ENCODE data around the gene DYNC2LI1. TPM values are rescaled to one million over a fixed set of nuclear protein-coding genes. Genes with fewer than 3 reads are reported as not detected.

The DYNC2LI1 gene
- total and polyA plus RNA-seq, 7 donors: 11.7 to 32.1 (median 26.8) TPM

GRCh38 chr2:43791035-43791765 is 17.4 kb downstream of the DYNC2LI1 start:
- WGBS, 2 donors: 74 to 92% methylated on average over 2 of the region's 2 CpGs
- intact Hi-C loops (cut with DNase I): no loop called here
- H3K36me3 ChIP-seq: peaks cover 0 to 75% (median 0%) of the 10 kb centered on the region in 4 donors
- DNase-seq: no peak
- H3K27ac ChIP-seq: peak overlapping the region; percentile 7 to 58 (median 44)
- no peaks in the 10 kb centered on the region for H3K9me3 ChIP-seq
- no peaks in the 10 kb centered on the region for H3K4me1 ChIP-seq
- no peak for TF ChIP-seq EP300 (IDR thresholded peaks at IDR 0.05)
- H3K27me3 ChIP-seq: no peaks in the 10 kb centered on the region
- H3K4me3 ChIP-seq: no peak overlapping the region

- DNase-seq: no peak
- Histone ChIP-seq H3K27ac (no peak overlapping the region), H3K4me3 (no peak overlapping the region), H3K36me3 (peaks cover 0 to 71% (median 4%) of the 10 kb centered on the region in 4 donors), H3K27me3 (no peaks in the 10 kb centered on the region), H3K4me1 (no peaks in the 10 kb centered on the region), H3K9me3 (no peaks in the 10 kb centered on the region)
- WGBS, 2 donors: 82 to 87% methylated on average over 3 of the region's 3 CpGs
- TF ChIP-seq POLR2AphosphoS5 (IDR thresholded peaks at IDR 0.05) (no peak), CTCF (IDR thresholded peaks at IDR 0.05) (no peak), POLR2A (IDR thresholded peaks at IDR 0.05) (no peak), EP300 (IDR thresholded peaks at IDR 0.05) (no peak)
- intact Hi-C loops (cut with DNase I): no loop called here
These were observed 18.8 kb downstream of the DYNC2LI1 start for GRCh38 chr2:43792653-43793052.

- H3K36me3 ChIP-seq: peaks cover 0 to 51% (median 4%) of the 10 kb centered on the region in 4 donors
- WGBS, 2 donors: 94 to 96% methylated on average over 9 of the region's 9 CpGs
- no peaks in the 10 kb centered on the region for H3K27me3 ChIP-seq
These were observed 21.1 kb downstream of the DYNC2LI1 start for GRCh38 chr2:43794956-43795355.

DNA sequence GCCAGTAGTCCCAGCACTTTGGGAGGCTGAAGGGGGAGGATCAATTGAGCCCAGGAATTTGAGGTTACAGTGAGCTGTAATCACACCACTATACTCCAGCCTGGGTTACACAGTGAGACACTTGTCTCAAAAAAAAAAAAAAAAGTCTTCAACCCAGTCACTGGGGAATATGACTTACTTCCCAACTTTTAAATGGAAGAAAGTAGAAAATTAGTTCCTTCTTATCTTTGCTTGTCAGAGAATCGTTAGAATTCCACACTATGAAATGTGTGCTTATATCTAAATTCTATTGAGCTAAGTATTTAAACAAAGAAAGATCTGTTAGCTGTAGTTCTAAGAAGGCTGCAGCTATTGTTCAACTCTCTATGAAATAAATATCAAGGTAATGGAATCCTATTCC is 22.4 kb downstream of the DYNC2LI1 start:
- no peaks in the 10 kb centered on the region for H3K27me3 ChIP-seq
- no peaks in the 10 kb centered on the region for H3K9me3 ChIP-seq
- H3K27ac ChIP-seq: no peak overlapping the region
- no peaks in the 10 kb centered on the region for H3K4me1 ChIP-seq
- peaks cover 0 to 49% (median 4%) of the 10 kb centered on the region in 4 donors for H3K36me3 ChIP-seq
- H3K4me3 ChIP-seq: no peak overlapping the region
- intact Hi-C loops (cut with DNase I): no loop called here
- 56 to 83% methylated on average over 1 of the region's 1 CpG for WGBS, 2 donors
- TF ChIP-seq POLR2AphosphoS5 (IDR thresholded peaks at IDR 0.05): no peak
- DNase-seq: no peak

More at GRCh38 chr2:43794956-43795355, 21.1 kb downstream of the DYNC2LI1 start:
- Histone ChIP-seq H3K9me3 (no peaks in the 10 kb centered on the region), H3K4me1 (no peaks in the 10 kb centered on the region), H3K4me3 (no peak overlapping the region), H3K27ac (no peak overlapping the region)
- no peak for DNase-seq
- intact Hi-C loops (cut with DNase I): no loop called here
- TF ChIP-seq CTCF (IDR thresholded peaks at IDR 0.05) (no peak), POLR2A (IDR thresholded peaks at IDR 0.05) (no peak), POLR2AphosphoS5 (IDR thresholded peaks at IDR 0.05) (no peak), EP300 (IDR thresholded peaks at IDR 0.05) (no peak)

DNA sequence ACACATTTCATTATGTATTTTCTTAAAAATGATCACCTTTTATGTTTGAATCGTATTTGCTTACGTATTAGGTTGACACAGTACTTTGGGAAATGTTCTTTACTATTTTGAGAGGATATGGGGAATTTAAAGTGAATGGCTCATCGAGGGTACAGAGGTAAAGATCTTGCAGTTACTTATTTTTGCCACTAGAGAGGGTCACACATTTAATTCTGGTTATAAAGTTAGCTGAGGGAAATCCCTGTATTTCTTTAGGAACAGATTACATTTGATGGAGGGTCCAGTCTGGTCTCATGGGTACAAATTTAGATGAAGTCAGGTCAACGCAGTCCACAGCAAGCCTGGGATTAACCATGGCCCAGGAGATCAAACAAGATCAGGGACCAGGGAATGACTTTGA is 24.5 kb downstream of the DYNC2LI1 start:
- TF ChIP-seq POLR2A (IDR thresholded peaks at IDR 0.05) (no peak), EP300 (IDR thresholded peaks at IDR 0.05) (no peak), POLR2AphosphoS5 (IDR thresholded peaks at IDR 0.05) (no peak), CTCF (IDR thresholded peaks at IDR 0.05) (no peak)
- Histone ChIP-seq H3K27me3 (no peaks in the 10 kb centered on the region), H3K4me3 (no peak overlapping the region), H3K36me3 (peaks cover 0 to 51% (median 6%) of the 10 kb centered on the region in 4 donors), H3K9me3 (no peaks in the 10 kb centered on the region), H3K4me1 (no peaks in the 10 kb centered on the region), H3K27ac (no peak overlapping the region)
- DNase-seq: no peak
- WGBS, 2 donors: 59 to 85% methylated on average over 4 of the region's 4 CpGs
- intact Hi-C loops (cut with DNase I): no loop called here

- TF ChIP-seq POLR2A (IDR thresholded peaks at IDR 0.05) (no peak), POLR2AphosphoS5 (IDR thresholded peaks at IDR 0.05) (no peak), EP300 (IDR thresholded peaks at IDR 0.05) (no peak), CTCF (IDR thresholded peaks at IDR 0.05) (no peak)
- no peaks in the 10 kb centered on the region for H3K27me3 ChIP-seq
These were observed 27.1 kb downstream of the DYNC2LI1 start for GRCh38 chr2:43800894-43801293.

More at GRCh38 chr2:43800894-43801293, 27.1 kb downstream of the DYNC2LI1 start:
- no peak for DNase-seq
- Histone ChIP-seq H3K27ac (no peak overlapping the region), H3K36me3 (peaks cover 0 to 54% (median 6%) of the 10 kb centered on the region in 4 donors), H3K4me1 (no peaks in the 10 kb centered on the region), H3K4me3 (no peak overlapping the region), H3K9me3 (no peaks in the 10 kb centered on the region)
- intact Hi-C loops (cut with DNase I): no loop called here
